Calu3 (cell line): ENCODE results near the gene ITPKB. TPM values are rescaled to one million over a fixed set of nuclear protein-coding genes. Genes with fewer than 3 reads are reported as not detected.
"Not testable (repeated sequence)": the region's sequence is repeated elsewhere in the genome, so short reads cannot be mapped to it uniquely, and the experiment has no call there.

Experiments
- BruUV-seq: library from RNA; stranded (reverse); fragments of 400-500 nt; replicated peaks from 2 replicates; lab custom pipeline; 2021; lab: Mats Ljungman, UMichigan
- CTCF ChIA-PET: fragments of 300-600 bp; sonication (Branson Sonifier 250); formaldehyde crosslinking; loops from one replicate; lab custom pipeline; 2022; ENCODE audit warnings: antibody characterized with exemption; lab: Charles Lee
- DNase-seq: peaks from one replicate; pipeline ENCODE4 v3.0.0; 2022
- H3K27ac Mint-ChIP-seq: one replicate; pipeline ENCODE4 v1.8.0; 2022; ENCODE audit warnings: mixed read lengths; ENCODE audit not compliant: unreplicated experiment
- H3K27me3 Mint-ChIP-seq: one replicate; pipeline ENCODE4 v1.8.0; 2022; ENCODE audit warnings: mixed read lengths; ENCODE audit not compliant: unreplicated experiment
- H3K36me3 Mint-ChIP-seq: one replicate; pipeline ENCODE4 v1.8.0; 2022; ENCODE audit warnings: mild to moderate bottlenecking, moderate library complexity, mixed read lengths; ENCODE audit not compliant: insufficient read depth, unreplicated experiment
- H3K4me1 Mint-ChIP-seq: one replicate; pipeline ENCODE4 v1.8.0; 2022; ENCODE audit warnings: mild to moderate bottlenecking, low read depth, mixed read lengths; ENCODE audit not compliant: unreplicated experiment
- H3K4me3 Mint-ChIP-seq: one replicate; pipeline ENCODE4 v1.8.0; 2022; ENCODE audit warnings: mild to moderate bottlenecking, low read depth, moderate library complexity, mixed read lengths; ENCODE audit not compliant: unreplicated experiment
- H3K9me3 Mint-ChIP-seq: one replicate; pipeline ENCODE4 v1.8.0; 2022; ENCODE audit warnings: low read depth, mixed read lengths; ENCODE audit not compliant: unreplicated experiment
- intact Hi-C: fragments of 100-400 bp; cut with micrococcal nuclease; formaldehyde crosslinking; loops from one replicate; pipeline ENCODE4 v1.10.0; 2022; ENCODE audit not compliant: unreplicated experiment
- total RNA-seq: library from RNA; stranded (reverse); gene quantifications from 2 replicates; pipeline ENCODE4 v1.2.3, GENCODE V29; 2022
- TF ChIP-seq, protein P1 (sequence below): fragments of 200-600 bp; IDR thresholded peaks from one replicate; pipeline ENCODE4 v1.8.0; 2022; ENCODE audit warnings: antibody characterized with exemption; ENCODE audit not compliant: unreplicated experiment

The ITPKB gene
- total RNA-seq, 1 experiment from 2014 or later: 11.8 TPM

DNA sequence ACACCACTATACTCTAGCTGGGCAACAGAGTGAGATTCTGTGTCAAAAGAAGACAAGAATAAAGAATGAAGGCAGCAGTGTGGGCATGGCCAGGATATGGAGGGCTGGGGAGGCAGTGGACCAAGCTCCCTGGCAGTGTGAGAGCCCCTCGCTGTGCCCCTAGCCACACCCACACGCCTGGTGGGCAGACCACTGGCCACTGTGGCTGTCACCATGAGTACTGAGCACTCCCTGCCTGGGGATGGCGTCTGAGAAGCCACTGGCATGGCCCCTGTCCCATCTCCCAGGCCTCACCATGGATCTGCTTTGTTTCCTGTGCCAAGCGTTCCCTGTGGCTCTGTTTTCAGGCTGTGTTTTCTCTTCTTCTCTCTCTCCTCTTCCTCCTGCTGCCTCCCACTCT, 138.8 kb downstream of the ITPKB start:
- Mint-ChIP-seq H3K4me3 (no peak overlapping the region), H3K4me1 (no peaks in the 10 kb centered on the region), H3K9me3 (peaks cover 2% of the 10 kb centered on the region), H3K36me3 (no peaks in the 10 kb centered on the region), H3K27me3 (peaks cover 99% of the 10 kb centered on the region), H3K27ac (no peak overlapping the region)
- DNase-seq: no peak
- TF ChIP-seq, protein P1, sequence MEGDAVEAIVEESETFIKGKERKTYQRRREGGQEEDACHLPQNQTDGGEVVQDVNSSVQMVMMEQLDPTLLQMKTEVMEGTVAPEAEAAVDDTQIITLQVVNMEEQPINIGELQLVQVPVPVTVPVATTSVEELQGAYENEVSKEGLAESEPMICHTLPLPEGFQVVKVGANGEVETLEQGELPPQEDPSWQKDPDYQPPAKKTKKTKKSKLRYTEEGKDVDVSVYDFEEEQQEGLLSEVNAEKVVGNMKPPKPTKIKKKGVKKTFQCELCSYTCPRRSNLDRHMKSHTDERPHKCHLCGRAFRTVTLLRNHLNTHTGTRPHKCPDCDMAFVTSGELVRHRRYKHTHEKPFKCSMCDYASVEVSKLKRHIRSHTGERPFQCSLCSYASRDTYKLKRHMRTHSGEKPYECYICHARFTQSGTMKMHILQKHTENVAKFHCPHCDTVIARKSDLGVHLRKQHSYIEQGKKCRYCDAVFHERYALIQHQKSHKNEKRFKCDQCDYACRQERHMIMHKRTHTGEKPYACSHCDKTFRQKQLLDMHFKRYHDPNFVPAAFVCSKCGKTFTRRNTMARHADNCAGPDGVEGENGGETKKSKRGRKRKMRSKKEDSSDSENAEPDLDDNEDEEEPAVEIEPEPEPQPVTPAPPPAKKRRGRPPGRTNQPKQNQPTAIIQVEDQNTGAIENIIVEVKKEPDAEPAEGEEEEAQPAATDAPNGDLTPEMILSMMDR: no peak
- no TSS peak for BruUV-seq
- CTCF ChIA-PET: no interaction called here
- intact Hi-C loops: no loop called here

DNA sequence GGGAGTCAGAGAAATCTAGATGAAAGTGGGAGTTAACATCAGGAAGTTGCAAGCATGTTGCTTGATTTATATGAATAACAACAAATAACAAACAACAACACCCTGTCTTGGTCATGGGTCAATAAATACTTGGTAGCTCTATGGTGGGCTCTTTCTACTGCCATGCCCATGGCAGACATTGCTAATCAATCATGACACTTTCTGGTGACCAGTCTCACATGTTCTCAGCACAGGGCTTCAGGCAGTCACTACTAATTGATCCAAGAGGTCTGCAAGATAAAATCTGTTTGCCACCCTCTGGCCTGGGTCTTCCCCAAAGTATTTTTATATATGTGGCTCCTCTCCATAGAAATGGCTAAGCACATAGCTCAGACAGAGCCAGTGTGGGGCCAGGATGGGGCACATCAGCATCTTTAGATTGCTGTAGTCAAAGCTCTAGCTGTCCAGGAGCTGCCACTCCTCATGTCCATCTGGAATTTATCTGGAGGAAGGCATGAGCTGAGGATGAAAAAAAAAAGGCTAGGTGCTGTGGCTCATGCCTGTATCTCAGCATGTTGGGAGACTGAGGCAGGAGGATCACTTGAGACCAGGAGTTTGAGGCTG, 139.3 kb downstream of the ITPKB start:
- CTCF ChIA-PET: no interaction called here
- intact Hi-C loops: no loop called here
- Mint-ChIP-seq H3K4me1 (no peaks in the 10 kb centered on the region), H3K4me3 (no peak overlapping the region), H3K27me3 (peaks cover 99% of the 10 kb centered on the region), H3K9me3 (peaks cover 2% of the 10 kb centered on the region), H3K27ac (no peak overlapping the region), H3K36me3 (no peaks in the 10 kb centered on the region)
- no TSS peak for BruUV-seq
- no peak for DNase-seq
- TF ChIP-seq, protein P1: no peak

DNA sequence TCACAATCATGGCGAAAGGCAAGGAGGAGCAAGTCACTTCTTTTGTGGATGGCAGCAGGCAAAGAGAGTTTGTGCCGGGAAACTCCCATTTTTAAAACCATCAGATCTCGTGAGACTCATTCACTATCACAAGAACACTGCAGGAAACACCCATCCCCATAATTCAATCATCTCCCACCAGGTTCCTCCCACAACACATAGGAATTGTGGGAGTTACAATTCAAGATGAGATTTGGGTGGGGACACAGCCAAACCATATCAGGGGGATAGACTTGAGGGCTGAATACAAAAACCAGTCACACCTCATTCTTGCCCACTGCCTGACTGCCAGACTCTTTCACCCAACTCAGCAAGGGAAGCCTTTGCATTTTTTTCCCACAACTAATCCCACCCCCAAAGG, 140.1 kb downstream of the ITPKB start:
- H3K27ac Mint-ChIP-seq, DNase-seq, H3K9me3 Mint-ChIP-seq, BruUV-seq, H3K36me3 Mint-ChIP-seq, H3K4me1 Mint-ChIP-seq, H3K4me3 Mint-ChIP-seq, intact Hi-C loops, CTCF ChIA-PET: not testable (repeated sequence)
- peaks cover 99% of the 10 kb centered on the region for H3K27me3 Mint-ChIP-seq

DNA sequence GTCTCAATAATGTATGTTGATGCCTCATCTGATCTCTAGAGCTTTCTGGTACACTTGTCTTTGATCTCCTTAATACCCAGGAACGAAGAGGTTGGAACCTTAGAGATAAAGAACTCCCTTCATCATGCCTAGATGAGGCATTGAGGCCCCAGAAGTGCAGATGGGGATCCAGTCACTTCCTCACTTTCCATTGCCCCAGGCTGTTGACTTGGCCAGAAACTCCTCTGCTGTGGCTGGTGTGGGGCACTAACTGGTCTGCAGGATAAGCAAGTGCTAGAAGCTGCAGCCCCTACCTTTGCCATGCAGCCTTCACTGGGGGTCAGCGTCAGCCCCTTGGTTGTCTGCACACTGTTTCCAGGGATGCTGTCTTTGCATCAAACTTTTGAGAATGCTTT, 140.6 kb downstream of the ITPKB start:
- intact Hi-C loops: no loop called here
- CTCF ChIA-PET: no interaction called here
- peaks cover 2% of the 10 kb centered on the region for H3K9me3 Mint-ChIP-seq
- no peak overlapping the region for H3K27ac Mint-ChIP-seq
- BruUV-seq: no TSS peak
- H3K36me3 Mint-ChIP-seq: no peaks in the 10 kb centered on the region
- no peak overlapping the region for H3K4me3 Mint-ChIP-seq
- H3K4me1 Mint-ChIP-seq: no peaks in the 10 kb centered on the region
- H3K27me3 Mint-ChIP-seq: peaks cover 99% of the 10 kb centered on the region
- TF ChIP-seq, protein P1: no peak
- DNase-seq: no peak
